Upper lobe of right lung (tissue), 1 donor: Measurements from ENCODE around the gene ECE1. TPM values are rescaled to one million over a fixed set of nuclear protein-coding genes. Genes with fewer than 3 reads are reported as not detected.
A peak's percentile ranks its signal among the peaks of the same experiment; 100 is the strongest.
"Not testable (repeated sequence)": the region's sequence is repeated elsewhere in the genome, so short reads cannot be mapped to it uniquely, and the experiment has no call there.

Source experiments
- ATAC-seq: fragments of 200-7000 bp; cut with Tn5 transposase; one replicate; pipeline ENCODE4 v1.9.1; 2020; ENCODE audit warnings: mild to moderate bottlenecking, moderate library complexity
- DNase-seq: peaks from one replicate; pipeline ENCODE4 v3.0.0-alpha.2; 2020
- H3K27ac ChIP-seq: fragments of 200-600 bp; one replicate; pipeline ENCODE4 v1.8.0; 2022
- H3K27me3 ChIP-seq: fragments of 200-600 bp; one replicate; pipeline ENCODE4 v1.8.0; 2022; ENCODE audit warnings: mild to moderate bottlenecking
- H3K36me3 ChIP-seq: fragments of 200-600 bp; one replicate; pipeline ENCODE4 v1.8.0; 2022
- H3K4me1 ChIP-seq: fragments of 200-600 bp; one replicate; pipeline ENCODE4 v1.8.0; 2022
- H3K4me3 ChIP-seq: fragments of 200-600 bp; one replicate; pipeline ENCODE4 v1.8.0; 2022; ENCODE audit warnings: mild to moderate bottlenecking
- H3K9me3 ChIP-seq: fragments of 200-600 bp; one replicate; pipeline ENCODE4 v1.8.0; 2022
- intact Hi-C: fragments of 100-400 bp; cut with DNase I; formaldehyde crosslinking; loops from one replicate; pipeline ENCODE4 v1.11.0; 2022
- total RNA-seq: library from RNA; stranded (reverse); fragmentation: NEBNext Ultra II Directional; extraction: Animal tissue kit (Norgen Biotek cat#: 25700); gene quantifications from one replicate; pipeline ENCODE4 v1.2.1, GENCODE V29; 2021
- TF ChIP-seq, protein P1 (sequence below): fragments of 200-600 bp; IDR thresholded peaks from one replicate; pipeline ENCODE4 v1.8.0; 2022; ENCODE audit warnings: antibody characterized with exemption
- donor health status: DM: no; HTN: yes; CAD: no; lungs with severe emphysema.

Gene ECE1
- total RNA-seq, 1 donor from 2014 or later, result 108 TPM

DNA sequence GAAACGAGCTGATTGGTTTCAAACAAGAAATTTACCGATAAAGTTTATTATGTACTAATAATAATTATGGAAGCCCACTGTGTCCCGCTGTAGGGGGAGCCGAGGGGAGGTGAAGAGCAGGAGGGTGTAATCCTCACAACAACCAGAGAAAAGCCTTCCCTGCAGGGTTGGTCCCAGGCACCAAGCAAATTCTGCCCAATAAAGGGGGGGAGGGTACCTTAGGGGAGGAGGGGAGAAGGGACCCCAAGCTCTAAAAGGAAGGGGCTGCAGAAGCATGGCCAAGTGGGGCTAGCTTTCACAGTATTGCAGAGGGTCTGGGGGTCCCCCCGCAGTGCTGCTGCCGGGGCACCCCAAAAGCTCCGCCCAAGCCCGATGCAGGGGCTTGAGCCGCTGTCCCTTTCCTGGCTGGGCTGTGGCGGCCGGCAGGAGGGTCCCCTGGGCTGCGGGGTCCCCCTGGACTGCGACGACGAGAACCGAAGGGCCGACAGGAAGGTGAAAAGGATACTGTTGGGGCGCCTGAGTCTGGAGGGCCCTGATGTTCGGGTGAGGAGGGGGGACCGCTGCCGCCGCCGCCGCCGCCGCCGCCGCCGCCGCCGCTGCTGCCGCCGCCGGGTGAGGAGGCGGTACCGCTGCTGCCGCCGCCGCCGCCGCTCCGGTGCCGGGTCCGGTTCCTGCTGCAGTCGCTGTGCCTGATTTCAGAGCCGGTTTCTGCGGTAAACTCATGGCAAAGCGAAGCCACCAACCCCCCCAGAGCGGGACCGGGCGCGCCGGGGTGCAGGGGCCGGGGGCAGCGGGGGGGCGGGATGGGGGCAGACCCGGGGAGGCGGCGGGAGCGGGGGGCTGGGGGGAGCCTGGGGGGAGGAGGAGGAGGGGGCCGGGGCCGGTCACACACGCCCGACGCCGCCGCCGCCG, 114.3 kb downstream of the ECE1 start:
- TF ChIP-seq, protein P1, sequence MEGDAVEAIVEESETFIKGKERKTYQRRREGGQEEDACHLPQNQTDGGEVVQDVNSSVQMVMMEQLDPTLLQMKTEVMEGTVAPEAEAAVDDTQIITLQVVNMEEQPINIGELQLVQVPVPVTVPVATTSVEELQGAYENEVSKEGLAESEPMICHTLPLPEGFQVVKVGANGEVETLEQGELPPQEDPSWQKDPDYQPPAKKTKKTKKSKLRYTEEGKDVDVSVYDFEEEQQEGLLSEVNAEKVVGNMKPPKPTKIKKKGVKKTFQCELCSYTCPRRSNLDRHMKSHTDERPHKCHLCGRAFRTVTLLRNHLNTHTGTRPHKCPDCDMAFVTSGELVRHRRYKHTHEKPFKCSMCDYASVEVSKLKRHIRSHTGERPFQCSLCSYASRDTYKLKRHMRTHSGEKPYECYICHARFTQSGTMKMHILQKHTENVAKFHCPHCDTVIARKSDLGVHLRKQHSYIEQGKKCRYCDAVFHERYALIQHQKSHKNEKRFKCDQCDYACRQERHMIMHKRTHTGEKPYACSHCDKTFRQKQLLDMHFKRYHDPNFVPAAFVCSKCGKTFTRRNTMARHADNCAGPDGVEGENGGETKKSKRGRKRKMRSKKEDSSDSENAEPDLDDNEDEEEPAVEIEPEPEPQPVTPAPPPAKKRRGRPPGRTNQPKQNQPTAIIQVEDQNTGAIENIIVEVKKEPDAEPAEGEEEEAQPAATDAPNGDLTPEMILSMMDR, result no peak
- no peaks in the 10 kb centered on the region for H3K9me3 ChIP-seq
- peak overlapping the region; percentile 89 for H3K27ac ChIP-seq
- H3K27me3 ChIP-seq, result no peaks in the 10 kb centered on the region
- DNase-seq (peak; percentile 75), ATAC-seq (peak; percentile 2)
- peaks cover 3% of the 10 kb centered on the region for H3K4me1 ChIP-seq
- intact Hi-C loops, result no loop called here
- H3K4me3 ChIP-seq, result peak overlapping the region; percentile 78
- no peaks in the 10 kb centered on the region for H3K36me3 ChIP-seq

DNA sequence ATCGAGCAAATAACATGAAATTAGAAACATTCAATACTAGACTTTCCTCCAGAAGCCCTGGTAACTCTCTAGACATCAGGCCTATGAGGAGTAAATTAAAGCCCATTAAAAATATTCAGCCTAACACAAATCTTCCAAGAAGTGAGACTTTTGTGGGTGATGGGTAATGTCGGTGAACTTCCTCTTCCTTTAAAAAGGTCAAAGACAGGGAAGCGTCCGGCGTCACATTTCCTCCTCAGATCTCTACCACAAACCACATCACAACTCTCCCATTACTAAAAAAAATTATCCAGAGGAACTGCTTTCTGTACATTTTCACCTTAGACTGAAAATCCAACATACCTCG, 115.0 kb downstream of the ECE1 start:
- peak; percentile 16 for ATAC-seq

DNA sequence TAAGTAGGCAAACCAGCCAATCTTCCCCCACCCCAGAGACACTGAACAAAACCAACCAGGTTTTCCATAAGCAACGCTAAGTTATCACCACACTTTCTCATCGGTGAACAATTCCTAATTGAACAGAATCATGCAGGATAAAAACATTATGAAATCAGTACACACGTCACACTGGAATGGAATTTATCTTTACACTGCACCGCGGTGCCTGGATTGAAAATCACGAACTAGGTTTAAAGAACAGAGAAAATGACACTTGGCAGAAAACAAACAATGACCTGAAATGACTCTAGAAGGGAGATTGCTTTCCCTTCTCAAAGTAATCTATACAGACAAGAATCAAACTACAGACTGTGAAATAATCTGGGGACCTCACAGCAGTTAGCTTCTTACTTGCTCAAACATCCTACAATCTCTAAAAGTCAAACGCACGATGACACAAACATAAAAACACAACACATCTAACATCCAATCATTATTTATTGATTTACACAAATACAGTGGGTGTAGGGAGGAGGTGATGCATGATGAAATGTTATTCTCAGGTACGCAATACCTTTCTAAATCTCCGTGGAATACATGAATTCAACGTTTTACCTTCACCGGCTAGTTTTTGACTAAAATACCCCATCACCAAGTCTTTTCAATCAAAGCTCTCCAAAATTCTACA, 115.5 kb downstream of the ECE1 start:
- intact Hi-C loops, result no loop called here
- peaks cover 7% of the 10 kb centered on the region for H3K4me1 ChIP-seq
- ATAC-seq, result no peak
- peaks cover 8% of the 10 kb centered on the region for H3K36me3 ChIP-seq
- peak overlapping the region; percentile 89 for H3K27ac ChIP-seq
- DNase-seq, result no peak
- TF ChIP-seq, protein P1, result no peak
- no peaks in the 10 kb centered on the region for H3K9me3 ChIP-seq
- no peaks in the 10 kb centered on the region for H3K27me3 ChIP-seq
- H3K4me3 ChIP-seq, result peak overlapping the region; percentile 78

More for the DNA sequence above, 115.0 kb downstream of the ECE1 start:
- no peaks in the 10 kb centered on the region for H3K27me3 ChIP-seq
- TF ChIP-seq, protein P1, result no peak
- H3K4me3 ChIP-seq, result peak overlapping the region; percentile 78
- peaks cover 4% of the 10 kb centered on the region for H3K36me3 ChIP-seq
- H3K27ac ChIP-seq, result peak overlapping the region; percentile 89
- intact Hi-C loops, result no loop called here
- DNase-seq, result peak; percentile 63
- H3K9me3 ChIP-seq, result no peaks in the 10 kb centered on the region
- H3K4me1 ChIP-seq, result peaks cover 7% of the 10 kb centered on the region

DNA sequence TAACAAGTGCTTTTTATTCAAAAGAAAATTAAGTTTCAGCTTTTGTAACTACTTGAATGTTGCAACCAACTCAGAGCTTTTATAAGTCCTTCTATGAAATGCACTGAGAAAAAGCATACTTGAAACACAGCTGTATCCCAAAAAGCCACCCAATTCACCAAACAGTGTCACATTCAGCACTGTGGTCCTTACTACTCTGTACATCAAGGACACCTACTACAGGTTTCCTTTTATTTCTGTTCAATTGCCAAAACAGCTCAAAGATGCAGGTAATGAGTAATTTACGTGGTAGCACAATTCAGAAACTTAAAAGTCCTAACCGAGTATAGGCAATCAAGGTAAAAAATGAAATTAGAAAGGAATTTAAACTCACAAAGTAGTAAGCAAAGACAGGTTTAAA, 116.0 kb downstream of the ECE1 start:
- TF ChIP-seq, protein P1, result no peak

DNA sequence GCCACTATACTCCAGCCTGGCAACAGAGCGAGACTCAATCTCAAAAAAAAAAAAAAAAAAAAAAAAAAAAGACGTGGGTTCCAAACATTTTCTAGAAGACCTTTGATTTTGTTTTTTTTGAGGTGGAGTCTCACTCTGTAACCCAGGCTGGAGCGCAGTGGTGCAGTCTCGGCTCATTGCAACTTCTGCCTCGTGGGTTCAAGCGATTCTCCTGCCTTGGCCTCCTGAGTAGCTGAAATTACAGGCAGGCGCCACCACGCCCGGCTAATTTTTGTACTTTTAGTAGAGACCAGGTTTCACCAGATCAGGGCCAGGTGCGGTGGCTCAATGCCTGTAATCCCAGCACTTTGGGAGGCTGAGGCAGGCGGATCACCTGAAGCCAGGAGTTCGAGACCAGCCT, 117.2 kb downstream of the ECE1 start:
- H3K4me1 ChIP-seq, intact Hi-C loops, H3K4me3 ChIP-seq, H3K9me3 ChIP-seq, H3K27me3 ChIP-seq, H3K27ac ChIP-seq, ATAC-seq: not testable (repeated sequence)
- peak; percentile 28 for DNase-seq
- peaks cover 15% of the 10 kb centered on the region for H3K36me3 ChIP-seq

More for the DNA sequence above, 116.0 kb downstream of the ECE1 start:
- DNase-seq (no peak), ATAC-seq (no peak)
- H3K36me3 ChIP-seq, result peaks cover 8% of the 10 kb centered on the region
- H3K4me3 ChIP-seq, result peak overlapping the region; percentile 78
- H3K27me3 ChIP-seq, result no peaks in the 10 kb centered on the region
- H3K4me1 ChIP-seq, result peaks cover 7% of the 10 kb centered on the region
- intact Hi-C loops, result no loop called here
- peak overlapping the region; percentile 89 for H3K27ac ChIP-seq
- H3K9me3 ChIP-seq, result no peaks in the 10 kb centered on the region

DNA sequence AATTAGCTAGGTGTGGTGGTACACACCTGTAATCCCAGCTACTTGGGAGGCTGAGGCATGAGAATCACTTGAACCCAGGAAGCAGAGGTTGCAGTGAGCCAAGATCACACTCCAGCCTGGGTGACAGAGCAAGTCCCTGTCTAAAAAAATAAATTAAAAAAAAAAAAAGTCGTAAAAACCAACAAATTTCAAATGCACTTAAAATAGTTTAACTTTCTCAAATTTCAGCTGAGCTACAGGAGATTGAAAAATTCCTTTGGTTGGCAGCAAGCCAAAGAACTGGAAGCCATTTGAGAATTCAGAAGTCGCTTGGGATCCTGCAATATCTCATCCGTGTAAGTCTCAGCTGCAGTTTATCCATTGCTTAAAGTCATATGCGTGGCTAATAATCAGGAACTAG, 119.4 kb downstream of the ECE1 start:
- intact Hi-C loops, H3K27ac ChIP-seq: not testable (repeated sequence)

More for the DNA sequence above, 119.4 kb downstream of the ECE1 start:
- H3K4me3 ChIP-seq, H3K4me1 ChIP-seq, DNase-seq, H3K27me3 ChIP-seq, ATAC-seq, H3K9me3 ChIP-seq: not testable (repeated sequence)
- H3K36me3 ChIP-seq, result peaks cover 15% of the 10 kb centered on the region
